SK-N-SH (cell line): ENCODE measurements around the gene PARS2. TPM values are rescaled to one million over a fixed set of nuclear protein-coding genes. Genes with fewer than 3 reads are reported as not detected.
A peak's percentile ranks its signal among the peaks of the same experiment; 100 is the strongest.

Source experiments
- CTCF ChIA-PET: fragments of 300-600, 350-600 bp; formaldehyde crosslinking; extraction: SDS; loops from one replicate; lab custom pipeline; 2021; lab: Yijun Ruan, JAX
- POLR2A ChIA-PET: fragments of 350-600 bp; sonication (Branson Sonifier 250); formaldehyde crosslinking; extraction: SDS; loops from one replicate; lab custom pipeline; 2020; ENCODE audit warnings: antibody characterized with exemption, inconsistent platforms; lab: Yijun Ruan, JAX
- DNase-seq: peaks from one replicate; pipeline ENCODE4 v3.0.0; 2012
- H2AFZ ChIP-seq: fragments of 200-600 bp; sonication (generic); 2 replicates; pipeline ENCODE4 v1.8.1; 2016; ENCODE audit warnings: antibody characterized with exemption, mild to moderate bottlenecking, low read depth
- H3F3A ChIP-seq: fragments of 200-600 bp; sonication (generic); replicated peaks from 2 replicates; pipeline ENCODE3; 2016; ENCODE audit warnings: antibody characterized with exemption, mild to moderate bottlenecking; ENCODE audit not compliant: insufficient read depth
- H3K27ac ChIP-seq, 2 experiments: fragments of 200-500 bp in 1 of 2; fragments of 200-600 bp in 1 of 2; sonication (Bioruptor generic) in 1 of 2; sonication (generic), shearing (Covaris generic) in 1 of 2; 2 replicates each; pipeline versions ENCODE4 v1.5.1 to v1.6.1; 2014 to 2016; ENCODE audit warnings: low read depth in 2 of 2, inconsistent platforms in 1 of 2, low read length in 1 of 2, mild to moderate bottlenecking in 1 of 2, mixed read lengths in 1 of 2
- H3K27me3 ChIP-seq: fragments of 200-600 bp; sonication (generic), shearing (Covaris generic); 2 replicates; pipeline ENCODE4 v1.6.1; 2016; ENCODE audit warnings: mixed run types; ENCODE audit not compliant: insufficient read depth
- H3K36me3 ChIP-seq, 2 experiments: fragments of 200-500 bp in 1 of 2; fragments of 200-600 bp in 1 of 2; sonication (Bioruptor generic) in 1 of 2; sonication (generic) in 1 of 2; replicated peaks in 1 of 2; 2 replicates each; pipeline versions ENCODE3 to v1.5.1; 2014 to 2016; ENCODE audit warnings: low read length in 1 of 2, mild to moderate bottlenecking in 1 of 2; ENCODE audit not compliant: insufficient read depth in 2 of 2, control insufficient read depth in 1 of 2
- H3K4me1 ChIP-seq, 2 experiments: fragments of 200-500 bp in 1 of 2; fragments of 200-600 bp in 1 of 2; sonication (Bioruptor generic) in 1 of 2; sonication (generic), shearing (Covaris generic) in 1 of 2; 2 replicates each; pipeline versions ENCODE4 v1.5.1 to v1.6.1; 2014 to 2016; ENCODE audit warnings: low read depth in 1 of 2, low read length in 1 of 2, mixed run types in 1 of 2; ENCODE audit not compliant: insufficient read depth in 2 of 2, control insufficient read depth in 1 of 2
- H3K4me2 ChIP-seq: fragments of 200-600 bp; sonication (generic), shearing (Covaris generic); 2 replicates; pipeline ENCODE4 v1.6.1; 2017; ENCODE audit warnings: mixed run types
- H3K4me3 ChIP-seq, 2 experiments: fragments of 200-500 bp in 1 of 2; fragments of 200-600 bp in 1 of 2; sonication (Bioruptor generic) in 1 of 2; sonication (generic), shearing (Covaris generic) in 1 of 2; 2 replicates each; pipeline versions ENCODE4 v1.5.1 to v1.8.1; 2014 to 2016; ENCODE audit warnings: low read depth in 2 of 2, inconsistent platforms in 1 of 2, low read length in 1 of 2, mild to moderate bottlenecking in 1 of 2, mixed read lengths in 1 of 2, moderate library complexity in 1 of 2
- H3K79me2 ChIP-seq: fragments of 200-600 bp; sonication (generic); 2 replicates; pipeline ENCODE4 v1.8.1; 2017; ENCODE audit warnings: mild to moderate bottlenecking; ENCODE audit not compliant: insufficient read depth
- H3K9ac ChIP-seq: fragments of 200-600 bp; sonication (generic); 2 replicates; pipeline ENCODE4 v1.6.1; 2017; ENCODE audit warnings: mixed run types
- H3K9me2 ChIP-seq: fragments of 200-600 bp; sonication (generic); 2 replicates; pipeline ENCODE4 v1.6.1; 2017; ENCODE audit warnings: mixed run types
- H3K9me3 ChIP-seq: fragments of 200-600 bp; sonication (generic); 2 replicates; pipeline ENCODE4 v1.6.1; 2017; ENCODE audit warnings: mixed run types, mild to moderate bottlenecking, moderate library complexity
- H4K20me1 ChIP-seq: fragments of 200-600 bp; sonication (generic); 2 replicates; pipeline ENCODE4 v1.6.1; 2017; ENCODE audit warnings: mild to moderate bottlenecking, mixed run types; ENCODE audit not compliant: insufficient read depth
- EP300 ChIP-seq, 2 experiments: IDR thresholded peaks; 2 replicates each; pipeline versions ENCODE4 v1.4.0 to v1.6.1; 2012; ENCODE audit warnings: borderline replicate concordance in 1 of 2, low read depth in 1 of 2, low read length in 1 of 2
- FOXJ3 ChIP-seq: sonication (generic); formaldehyde crosslinking; IDR thresholded peaks from 2 replicates; pipeline ENCODE4 v1.5.1; 2020; ENCODE audit warnings: mild to moderate bottlenecking, missing genetic modification reagents
- GATA2 ChIP-seq: sonication (generic); formaldehyde crosslinking; IDR thresholded peaks from 2 replicates; pipeline ENCODE4 v1.5.0; 2020; ENCODE audit warnings: mild to moderate bottlenecking, missing genetic modification reagents
- MXI1 ChIP-seq: IDR thresholded peaks from 2 replicates; pipeline ENCODE4 v1.6.1; 2012; ENCODE audit warnings: mild to moderate bottlenecking, low read depth, low read length, improper control_type of control experiment
- NRF1 ChIP-seq: IDR thresholded peaks from 2 replicates; pipeline ENCODE4 v1.6.1; 2012; ENCODE audit warnings: low read depth, mild to moderate bottlenecking, low read length
- RAD21 ChIP-seq: IDR thresholded peaks from 2 replicates; pipeline ENCODE4 v1.6.1; 2012; ENCODE audit warnings: mild to moderate bottlenecking, low read length
- SMC3 ChIP-seq: IDR thresholded peaks from 2 replicates; pipeline ENCODE4 v1.6.1; 2012; ENCODE audit warnings: low read depth, low read length, improper control_type of control experiment
- WGBS: methylation state at CpG from one replicate; pipeline ENCODE4 v1.1.6; 2017; ENCODE audit warnings: low lambda C conversion rate; 5-methylcytosine and 5-hydroxymethylcytosine counted together
- polyA plus RNA-seq, 3 experiments: library from polyadenylated mRNA; depleted of rRNA; stranded (reverse); fragments of >200 nt; gene quantifications; 2 replicates each; pipeline ENCODE4 v1.2.3, GENCODE V29; 2012
- TF ChIP-seq, protein P1 (sequence below): fragments of 150-350 bp; IDR thresholded peaks from 2 replicates; pipeline ENCODE4 v1.6.1; 2017; ENCODE audit warnings: antibody characterized with exemption, low read length, low read depth, borderline replicate concordance
- TF ChIP-seq, protein P2 (sequence below): IDR thresholded peaks from 2 replicates; pipeline ENCODE4 v1.4.0; 2012; ENCODE audit warnings: low read depth, borderline replicate concordance

PARS2 gene
- polyA plus RNA-seq, 1 of the 3 experiments (the other 2 are of a cell fraction): 3.2 TPM

DNA sequence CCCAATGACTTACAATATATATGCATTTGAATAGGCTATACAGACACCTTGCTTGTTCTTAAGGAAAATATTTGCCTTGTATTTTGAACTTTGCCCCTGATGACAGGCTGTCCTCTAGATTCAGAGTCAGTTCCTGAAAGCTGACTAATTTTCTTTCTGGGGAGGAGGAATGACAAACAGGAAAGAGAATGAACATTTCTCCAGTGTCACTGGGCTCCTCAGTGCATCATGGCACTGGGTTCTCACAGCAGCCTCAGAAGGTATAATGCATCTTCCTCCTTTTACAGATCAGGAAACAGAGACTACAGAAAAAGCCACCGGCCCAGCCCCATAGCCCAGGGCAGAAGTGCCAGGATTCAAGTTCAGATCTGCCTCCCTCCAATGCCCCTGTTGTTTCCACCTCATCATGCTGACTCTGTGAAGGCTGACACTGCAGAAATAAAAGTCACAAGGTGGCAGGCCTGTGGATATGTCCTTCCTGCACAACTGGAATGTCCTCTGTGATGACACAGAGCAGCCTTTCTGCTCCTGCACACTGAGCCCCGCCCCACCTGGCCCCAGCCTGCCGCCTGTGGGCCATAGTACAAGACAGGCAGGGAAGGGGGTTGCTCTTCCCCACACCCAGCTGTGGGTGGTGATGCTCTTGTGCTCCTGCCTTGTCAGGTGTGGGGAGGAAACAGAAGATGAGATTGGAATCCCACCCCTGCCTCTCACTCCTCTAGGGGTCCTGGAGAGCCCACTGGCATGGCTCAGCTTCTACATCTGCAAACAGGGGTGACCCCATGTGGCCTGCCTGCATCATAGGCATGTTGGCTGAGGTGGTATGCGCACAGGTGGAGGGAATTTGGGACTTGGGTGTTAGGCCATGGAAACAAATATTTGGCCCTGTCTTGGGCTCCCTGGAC, 30.4 kb upstream of the PARS2 start:
- ChIA-PET CTCF (interaction anchor here (0.5 to 2.8 kb wide), 10 partner anchors 10 to 308 kb away, joined by 3 to 11 read pairs (median 4); partner anchors contain the start of gene ACOT11), POLR2A (no interaction called here)
- Histone ChIP-seq H3K79me2 (no peaks in the 10 kb centered on the region), H3K27ac (no peak overlapping the region), H3K4me3 (no peak overlapping the region), H3K9me3 (no peaks in the 10 kb centered on the region), H3F3A (no peaks in the 10 kb centered on the region), H3K4me1 (peaks cover 5 to 21% of the 10 kb centered on the region in 2 experiments; a peak in 2 of 4 replicates), H3K36me3 (no peaks in the 10 kb centered on the region), H2AFZ (no peak overlapping the region), H3K9ac (no peak overlapping the region), H3K9me2 (no peaks in the 10 kb centered on the region), H3K4me2 (no peak overlapping the region), H3K27me3 (no peaks in the 10 kb centered on the region), H4K20me1 (no peaks in the 10 kb centered on the region)
- WGBS: 64% methylated on average over 2 of the region's 4 CpGs
- peak; percentile 57 for DNase-seq
- TF ChIP-seq GATA2 (no peak), RAD21 (no peak; the same call in 1 of the 2 replicates), NRF1 (no peak), SMC3 (no peak), FOXJ3 (CRISPR knock-in tag) (no peak)
- TF ChIP-seq, protein P1, sequence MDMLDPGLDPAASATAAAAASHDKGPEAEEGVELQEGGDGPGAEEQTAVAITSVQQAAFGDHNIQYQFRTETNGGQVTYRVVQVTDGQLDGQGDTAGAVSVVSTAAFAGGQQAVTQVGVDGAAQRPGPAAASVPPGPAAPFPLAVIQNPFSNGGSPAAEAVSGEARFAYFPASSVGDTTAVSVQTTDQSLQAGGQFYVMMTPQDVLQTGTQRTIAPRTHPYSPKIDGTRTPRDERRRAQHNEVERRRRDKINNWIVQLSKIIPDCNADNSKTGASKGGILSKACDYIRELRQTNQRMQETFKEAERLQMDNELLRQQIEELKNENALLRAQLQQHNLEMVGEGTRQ: no peak
- TF ChIP-seq, protein P2, sequence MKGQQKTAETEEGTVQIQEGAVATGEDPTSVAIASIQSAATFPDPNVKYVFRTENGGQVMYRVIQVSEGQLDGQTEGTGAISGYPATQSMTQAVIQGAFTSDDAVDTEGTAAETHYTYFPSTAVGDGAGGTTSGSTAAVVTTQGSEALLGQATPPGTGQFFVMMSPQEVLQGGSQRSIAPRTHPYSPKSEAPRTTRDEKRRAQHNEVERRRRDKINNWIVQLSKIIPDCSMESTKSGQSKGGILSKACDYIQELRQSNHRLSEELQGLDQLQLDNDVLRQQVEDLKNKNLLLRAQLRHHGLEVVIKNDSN: no peak

DNA sequence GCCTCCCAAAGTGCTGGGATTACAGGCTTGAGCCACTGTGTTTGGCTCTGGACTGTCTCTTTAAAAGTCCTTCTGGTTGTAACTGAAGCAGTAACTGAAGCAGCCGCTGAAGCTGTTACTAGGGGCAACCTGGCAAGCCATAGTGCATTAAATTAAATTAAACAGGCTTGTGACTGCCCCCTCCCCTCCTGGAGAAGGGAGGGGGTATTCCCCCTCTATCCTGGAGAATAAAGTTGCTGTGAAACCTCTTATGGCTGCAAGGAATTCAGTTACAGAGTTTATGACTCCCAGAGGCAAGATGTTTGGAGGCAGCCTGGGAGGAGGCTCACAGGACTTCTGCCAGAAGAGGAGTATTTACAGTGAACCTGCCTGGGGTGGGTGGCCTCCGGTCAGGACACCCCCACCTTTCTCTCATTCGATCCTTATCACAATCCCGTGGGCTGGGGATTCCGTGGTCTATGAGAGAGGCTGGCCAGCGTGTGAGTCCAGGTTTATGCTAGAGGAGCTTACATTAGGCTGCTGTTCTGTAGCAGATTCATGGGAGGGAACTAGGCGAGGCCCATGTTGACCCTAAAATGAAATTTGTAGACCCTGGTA, 28.5 kb upstream of the PARS2 start:
- CTCF ChIA-PET: interaction anchor here (0.6 to 3.5 kb wide), 26 partner anchors 12 to 932 kb away, joined by 3 to 19 read pairs (median 4); partner anchors contain the start of genes ACOT11, DHCR24, PARS2 and TTC4
- peak; percentile 93 for DNase-seq

More for the DNA sequence above, 28.5 kb upstream of the PARS2 start:
- H3K4me3 ChIP-seq: no peak overlapping the region; a peak in 1 of 4 replicates
- H3K36me3 ChIP-seq: no peaks in the 10 kb centered on the region
- no peak overlapping the region for H2AFZ ChIP-seq
- H4K20me1 ChIP-seq: no peaks in the 10 kb centered on the region
- WGBS: 11% methylated on average over 6 of the region's 7 CpGs
- no peaks in the 10 kb centered on the region for H3K9me3 ChIP-seq
- H3K27ac ChIP-seq: peak overlapping the region in 1 of 2 experiments; percentile 77; a peak in 2 of 4 replicates
- peak; percentile 87 for TF ChIP-seq GATA2
- TF ChIP-seq EP300 (IDR thresholded peaks at IDR 0.05; ENCODE audit: borderline replicate concordance in 1 of 2, low read depth in 1 of 2, low read length in 1 of 2): peak in 1 of 2 experiments; percentile 58; a peak in 1 of 4 replicates
- TF ChIP-seq MXI1: peak; percentile 37; the same call in 1 of the 2 replicates
- TF ChIP-seq, protein P2: no peak; the same call in 1 of the 2 replicates
- H3K9ac ChIP-seq: no peak overlapping the region
- no peaks in the 10 kb centered on the region for H3K79me2 ChIP-seq
- no peaks in the 10 kb centered on the region for H3F3A ChIP-seq
- POLR2A ChIA-PET: no interaction called here
- no peaks in the 10 kb centered on the region for H3K9me2 ChIP-seq
- H3K27me3 ChIP-seq: no peaks in the 10 kb centered on the region
- H3K4me1 ChIP-seq: peaks cover 5 to 36% of the 10 kb centered on the region in 2 experiments; a peak in 2 of 4 replicates
- no peak overlapping the region for H3K4me2 ChIP-seq
